Measurements from ENCODE around the gene RNU1-4.
"Not testable (repeated sequence)": the region's sequence is repeated elsewhere in the genome, so short reads cannot be mapped to it uniquely, and the experiment has no call there.

RNU1-4 gene

GRCh38 chr1:16765731-16766605 is 25.7 kb downstream of the RNU1-4 start:
- peak overlapping the region; percentile 28; the same call in 1 of the 2 replicates for H3K9ac ChIP-seq (ENCODE audit: low read depth, low read length)
- H3K9me3 ChIP-seq (ENCODE audit: control insufficient read depth, insufficient read depth, low read length); H3K36me3 ChIP-seq (ENCODE audit: insufficient read depth, low read length); H3K4me1 ChIP-seq (ENCODE audit: insufficient read depth, low read length): not testable (repeated sequence)

- not testable (repeated sequence) for H3K36me3 ChIP-seq (ENCODE audit: insufficient read depth, low read length); H3K9me3 ChIP-seq (ENCODE audit: control insufficient read depth, insufficient read depth, low read length); H3K9ac ChIP-seq (ENCODE audit: low read depth, low read length); H3K4me1 ChIP-seq (ENCODE audit: insufficient read depth, low read length)
These were observed 26.5 kb downstream of the RNU1-4 start for GRCh38 chr1:16766689-16767256.

GRCh38 chr1:16770139-16770759 is 29.9 kb downstream of the RNU1-4 start:
- H3K4me1 ChIP-seq (ENCODE audit: insufficient read depth, low read length); H3K9ac ChIP-seq (ENCODE audit: low read depth, low read length); H3K9me3 ChIP-seq (ENCODE audit: control insufficient read depth, insufficient read depth, low read length); H3K36me3 ChIP-seq (ENCODE audit: insufficient read depth, low read length): not testable (repeated sequence)

GRCh38 chr1:16770896-16771446 is 30.7 kb downstream of the RNU1-4 start:
- H3K36me3 ChIP-seq (ENCODE audit: insufficient read depth, low read length); H3K9me3 ChIP-seq (ENCODE audit: control insufficient read depth, insufficient read depth, low read length); H3K9ac ChIP-seq (ENCODE audit: low read depth, low read length): not testable (repeated sequence)

GRCh38 chr1:16772275-16773204 is 32.2 kb downstream of the RNU1-4 start:
- H3K4me1 ChIP-seq (ENCODE audit: insufficient read depth, low read length); H3K9me3 ChIP-seq (ENCODE audit: control insufficient read depth, insufficient read depth, low read length); H3K36me3 ChIP-seq (ENCODE audit: insufficient read depth, low read length); H3K9ac ChIP-seq (ENCODE audit: low read depth, low read length): not testable (repeated sequence)

More at GRCh38 chr1:16770896-16771446, 30.7 kb downstream of the RNU1-4 start:
- not testable (repeated sequence) for H3K4me1 ChIP-seq (ENCODE audit: insufficient read depth, low read length)

GRCh38 chr1:16773205-16773596 is 32.9 kb downstream of the RNU1-4 start:
- not testable (repeated sequence) for H3K9ac ChIP-seq (ENCODE audit: low read depth, low read length); H3K9me3 ChIP-seq (ENCODE audit: control insufficient read depth, insufficient read depth, low read length); H3K36me3 ChIP-seq (ENCODE audit: insufficient read depth, low read length); H3K4me1 ChIP-seq (ENCODE audit: insufficient read depth, low read length)

- not testable (repeated sequence) for H3K9me3 ChIP-seq (ENCODE audit: control insufficient read depth, insufficient read depth, low read length); H3K4me1 ChIP-seq (ENCODE audit: insufficient read depth, low read length); H3K9ac ChIP-seq (ENCODE audit: low read depth, low read length); H3K36me3 ChIP-seq (ENCODE audit: insufficient read depth, low read length)
These were observed 33.4 kb downstream of the RNU1-4 start for GRCh38 chr1:16773723-16774122.

GRCh38 chr1:16774773-16775172 is 34.5 kb downstream of the RNU1-4 start:
- not testable (repeated sequence) for H3K9me3 ChIP-seq (ENCODE audit: control insufficient read depth, insufficient read depth, low read length); H3K36me3 ChIP-seq (ENCODE audit: insufficient read depth, low read length); H3K9ac ChIP-seq (ENCODE audit: low read depth, low read length); H3K4me1 ChIP-seq (ENCODE audit: insufficient read depth, low read length)

GRCh38 chr1:16775290-16775689 is 35.0 kb downstream of the RNU1-4 start:
- not testable (repeated sequence) for H3K4me1 ChIP-seq (ENCODE audit: insufficient read depth, low read length); H3K9me3 ChIP-seq (ENCODE audit: control insufficient read depth, insufficient read depth, low read length); H3K36me3 ChIP-seq (ENCODE audit: insufficient read depth, low read length); H3K9ac ChIP-seq (ENCODE audit: low read depth, low read length)

GRCh38 chr1:16776248-16776647 is 35.9 kb downstream of the RNU1-4 start:
- not testable (repeated sequence) for H3K36me3 ChIP-seq (ENCODE audit: insufficient read depth, low read length); H3K9ac ChIP-seq (ENCODE audit: low read depth, low read length); H3K4me1 ChIP-seq (ENCODE audit: insufficient read depth, low read length); H3K9me3 ChIP-seq (ENCODE audit: control insufficient read depth, insufficient read depth, low read length)

- H3K9me3 ChIP-seq (ENCODE audit: control insufficient read depth, insufficient read depth, low read length); H3K9ac ChIP-seq (ENCODE audit: low read depth, low read length); H3K36me3 ChIP-seq (ENCODE audit: insufficient read depth, low read length); H3K4me1 ChIP-seq (ENCODE audit: insufficient read depth, low read length): not testable (repeated sequence)
These were observed 36.5 kb downstream of the RNU1-4 start for GRCh38 chr1:16776835-16777234.

GRCh38 chr1:16777821-16778220 is 37.5 kb downstream of the RNU1-4 start:
- H3K36me3 ChIP-seq (ENCODE audit: insufficient read depth, low read length); H3K4me1 ChIP-seq (ENCODE audit: insufficient read depth, low read length); H3K9me3 ChIP-seq (ENCODE audit: control insufficient read depth, insufficient read depth, low read length); H3K9ac ChIP-seq (ENCODE audit: low read depth, low read length): not testable (repeated sequence)

- H3K9me3 ChIP-seq (ENCODE audit: control insufficient read depth, insufficient read depth, low read length); H3K36me3 ChIP-seq (ENCODE audit: insufficient read depth, low read length); H3K9ac ChIP-seq (ENCODE audit: low read depth, low read length); H3K4me1 ChIP-seq (ENCODE audit: insufficient read depth, low read length): not testable (repeated sequence)
These were observed 39.2 kb downstream of the RNU1-4 start for GRCh38 chr1:16779525-16779924.

- not testable (repeated sequence) for H3K9ac ChIP-seq (ENCODE audit: low read depth, low read length); H3K36me3 ChIP-seq (ENCODE audit: insufficient read depth, low read length); H3K4me1 ChIP-seq (ENCODE audit: insufficient read depth, low read length)
These were observed 40.7 kb downstream of the RNU1-4 start for GRCh38 chr1:16781033-16781432.

More at GRCh38 chr1:16781033-16781432, 40.7 kb downstream of the RNU1-4 start:
- not testable (repeated sequence) for H3K9me3 ChIP-seq (ENCODE audit: control insufficient read depth, insufficient read depth, low read length)

Data from ES-I3 (cell line).